Loucy (cell line): ENCODE data around the gene EPB41L3.

Experiments
- H2AFZ ChIP-seq: fragments of 200-600 bp; sonication (generic); 2 replicates; pipeline ENCODE4 v1.6.0; 2016; ENCODE audit warnings: antibody characterized with exemption, mild to moderate bottlenecking, low read length, moderate library complexity
- H3F3A ChIP-seq: fragments of 200-600 bp; 2 replicates; pipeline ENCODE4 v1.6.0; 2016; ENCODE audit warnings: antibody characterized with exemption, low read depth, mild to moderate bottlenecking
- H3K27me3 ChIP-seq: fragments of 200-600 bp; sonication (generic); 2 replicates; pipeline ENCODE4 v1.6.1; 2014; ENCODE audit warnings: low read length, mild to moderate bottlenecking; ENCODE audit not compliant: insufficient read depth, poor library complexity, severe bottlenecking
- H3K36me3 ChIP-seq: fragments of 200-600 bp; sonication (generic); 2 replicates; pipeline ENCODE4 v1.6.1; 2016; ENCODE audit warnings: low read length; ENCODE audit not compliant: insufficient read depth
- H3K4me1 ChIP-seq: fragments of 200-600 bp; sonication (generic); 2 replicates; pipeline ENCODE4 v1.5.1; 2014; ENCODE audit warnings: low read length, mild to moderate bottlenecking; ENCODE audit not compliant: insufficient read depth, poor library complexity, severe bottlenecking
- H3K4me2 ChIP-seq: fragments of 200-600 bp; sonication (generic); 2 replicates; pipeline ENCODE4 v1.6.0; 2014; ENCODE audit warnings: antibody characterized with exemption, low read length, low read depth, mild to moderate bottlenecking; ENCODE audit not compliant: poor library complexity, severe bottlenecking
- H3K4me3 ChIP-seq: fragments of 200-600 bp; sonication (generic); 2 replicates; pipeline ENCODE4 v1.5.1; 2014; ENCODE audit warnings: low read length, mild to moderate bottlenecking, mixed read lengths; ENCODE audit not compliant: poor library complexity, severe bottlenecking
- H3K79me2 ChIP-seq: fragments of 200-600 bp; sonication (generic); 2 replicates; pipeline ENCODE4 v1.6.1; 2014; ENCODE audit warnings: low read length; ENCODE audit not compliant: insufficient read depth
- H3K9ac ChIP-seq: fragments of 200-600 bp; sonication (generic); 2 replicates; pipeline ENCODE4 v1.6.0; 2014; ENCODE audit warnings: mild to moderate bottlenecking, low read depth, low read length, moderate library complexity; ENCODE audit not compliant: poor library complexity, severe bottlenecking
- H3K9me2 ChIP-seq: fragments of 200-600 bp; sonication (generic); replicated peaks from 2 replicates; pipeline ENCODE4 v1.6.1; 2016; ENCODE audit warnings: low read depth, low read length, mixed read lengths
- H3K9me3 ChIP-seq: fragments of 200-600 bp; sonication (generic); 2 replicates; pipeline ENCODE4 v1.6.1; 2014; ENCODE audit warnings: mild to moderate bottlenecking, antibody characterized with exemption, low read length, low read depth; ENCODE audit not compliant: insufficient read depth
- H4K20me1 ChIP-seq: fragments of 200-600 bp; sonication (generic); 2 replicates; pipeline ENCODE4 v1.6.0; 2014; ENCODE audit warnings: antibody characterized with exemption, low read length, mild to moderate bottlenecking; ENCODE audit not compliant: insufficient read depth, poor library complexity, severe bottlenecking
- CTCF ChIP-seq: fragments of 200-600 bp; sonication (generic); conservative IDR thresholded peaks from 2 replicates; pipeline ENCODE4 v1.5.1; 2014; ENCODE audit warnings: mild to moderate bottlenecking, antibody characterized with exemption, low read length
- EZH2phosphoT487 ChIP-seq: fragments of 200-600 bp; IDR thresholded peaks from 2 replicates; pipeline ENCODE4 v1.6.1; 2018; ENCODE audit warnings: antibody characterized with exemption, mild to moderate bottlenecking, moderate library complexity, borderline replicate concordance

The EPB41L3 gene

GRCh38 chr18:5584746-5585417, 41.1 kb upstream of the EPB41L3 start:
- no peaks in the 10 kb centered on the region for H3K36me3 ChIP-seq
- H3K9me2 ChIP-seq = no peaks in the 10 kb centered on the region
- no peak overlapping the region for H3K9ac ChIP-seq
- H3K4me3 ChIP-seq = no peak overlapping the region
- H3K79me2 ChIP-seq = no peaks in the 10 kb centered on the region
- no peak for TF ChIP-seq EZH2phosphoT487
- no peak for TF ChIP-seq CTCF
- H3K4me1 ChIP-seq = no peaks in the 10 kb centered on the region
- no peaks in the 10 kb centered on the region for H3F3A ChIP-seq
- no peaks in the 10 kb centered on the region for H3K9me3 ChIP-seq
- H4K20me1 ChIP-seq = no peaks in the 10 kb centered on the region
- H3K27me3 ChIP-seq = no peaks in the 10 kb centered on the region
- no peak overlapping the region for H2AFZ ChIP-seq
- no peak overlapping the region for H3K4me2 ChIP-seq

- no peaks in the 10 kb centered on the region for H3K27me3 ChIP-seq
- no peaks in the 10 kb centered on the region for H4K20me1 ChIP-seq
- H2AFZ ChIP-seq = no peak overlapping the region
- no peak overlapping the region for H3K9ac ChIP-seq
- no peak overlapping the region for H3K4me2 ChIP-seq
- H3K79me2 ChIP-seq = no peaks in the 10 kb centered on the region
- H3F3A ChIP-seq = no peaks in the 10 kb centered on the region
- H3K9me2 ChIP-seq = no peaks in the 10 kb centered on the region
- H3K4me3 ChIP-seq = no peak overlapping the region
- H3K36me3 ChIP-seq = no peaks in the 10 kb centered on the region
- no peaks in the 10 kb centered on the region for H3K4me1 ChIP-seq
- no peaks in the 10 kb centered on the region for H3K9me3 ChIP-seq
- TF ChIP-seq EZH2phosphoT487 (no peak), CTCF (no peak)
Observed at GRCh38 chr18:5582849-5583681, 39.3 kb upstream of the EPB41L3 start.

GRCh38 chr18:5582076-5582475, 38.3 kb upstream of the EPB41L3 start:
- Histone ChIP-seq H3K4me2 (no peak overlapping the region), H3K9ac (no peak overlapping the region), H3K79me2 (no peaks in the 10 kb centered on the region), H3K9me2 (no peaks in the 10 kb centered on the region), H3K27me3 (no peaks in the 10 kb centered on the region), H3F3A (no peaks in the 10 kb centered on the region), H3K9me3 (no peaks in the 10 kb centered on the region), H3K36me3 (no peaks in the 10 kb centered on the region), H4K20me1 (no peaks in the 10 kb centered on the region), H3K4me3 (no peak overlapping the region), H2AFZ (no peak overlapping the region), H3K4me1 (no peaks in the 10 kb centered on the region)
- TF ChIP-seq EZH2phosphoT487 (no peak), CTCF (no peak)
